Type B pancreatic cell (in vitro differentiated cells): ENCODE results near the gene PSG11. TPM values are rescaled to one million over a fixed set of nuclear protein-coding genes. Genes with fewer than 3 reads are reported as not detected.
"Not testable (repeated sequence)": the region's sequence is repeated elsewhere in the genome, so short reads cannot be mapped to it uniquely, and the experiment has no call there.

Source experiments
- DNase-seq: peaks from one replicate; pipeline ENCODE4 v3.0.0; 2021; ENCODE audit warnings: mixed read lengths; ENCODE audit not compliant: unreplicated experiment; ENCODE audit errors: extremely low spot score
- H3K27ac Mint-ChIP-seq: 2 replicates; pipeline ENCODE4 v1.8.0; 2021; ENCODE audit warnings: mild to moderate bottlenecking, mixed read lengths
- H3K27me3 Mint-ChIP-seq: 2 replicates; pipeline ENCODE4 v1.8.0; 2021; ENCODE audit warnings: mixed read lengths
- H3K36me3 Mint-ChIP-seq: 2 replicates; pipeline ENCODE4 v1.8.0; 2021; ENCODE audit warnings: mixed read lengths
- H3K4me1 Mint-ChIP-seq: one replicate; pipeline ENCODE4 v1.8.0; 2021; ENCODE audit warnings: mixed read lengths; ENCODE audit not compliant: unreplicated experiment
- H3K4me3 Mint-ChIP-seq: 2 replicates; pipeline ENCODE4 v1.8.0; 2021; ENCODE audit warnings: mild to moderate bottlenecking, mixed read lengths
- H3K9me3 Mint-ChIP-seq: 2 replicates; pipeline ENCODE4 v1.8.0; 2021; ENCODE audit warnings: mixed read lengths
- long read RNA-seq: library from polyadenylated mRNA; unstranded; transcript quantifications from one replicate; pipeline ENCODE4 v2.0.0, GENCODE V29; 2020
- total RNA-seq: library from RNA; stranded (reverse); gene quantifications from 2 replicates; pipeline ENCODE4 v1.2.1, GENCODE V29; 2021; ENCODE audit warnings: low replicate concordance
- TF ChIP-seq, protein P1 (sequence below): fragments of 200-600 bp; sonication (generic); conservative IDR thresholded peaks from 2 replicates; pipeline ENCODE4 v1.5.0; 2021; ENCODE audit warnings: antibody characterized with exemption, mild to moderate bottlenecking

Gene PSG11
- not detected in 2 replicates for total RNA-seq
- long read RNA-seq = 0 reads

DNA sequence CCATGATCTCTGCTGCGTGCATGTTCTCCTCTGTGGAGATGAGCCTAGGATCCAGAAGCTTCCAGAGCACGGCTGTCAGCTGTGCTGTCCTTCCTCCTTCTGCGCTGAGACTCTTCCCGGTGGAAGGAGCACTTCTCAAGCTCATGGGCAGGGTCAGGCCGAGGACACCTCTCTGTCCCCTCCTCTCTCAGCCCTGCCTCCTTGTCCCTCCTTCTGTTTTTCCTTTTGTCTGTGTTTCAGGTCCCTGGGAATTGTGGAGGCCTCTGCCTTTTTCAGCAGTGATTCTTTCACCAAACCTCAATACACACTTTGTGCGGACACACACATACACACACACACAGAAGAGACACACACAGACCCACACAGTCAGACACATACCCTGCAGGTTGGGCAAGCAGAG, at the start of gene PSG11:
Gene PSG11, minus strand, starts transcription at position 101 of the 400 bp plus-strand sequence. Its CDS starts 97 bp downstream, at position 4.
- not testable (repeated sequence) for H3K27me3 Mint-ChIP-seq, H3K27ac Mint-ChIP-seq, H3K4me1 Mint-ChIP-seq, H3K4me3 Mint-ChIP-seq, H3K36me3 Mint-ChIP-seq, H3K9me3 Mint-ChIP-seq, DNase-seq

DNA sequence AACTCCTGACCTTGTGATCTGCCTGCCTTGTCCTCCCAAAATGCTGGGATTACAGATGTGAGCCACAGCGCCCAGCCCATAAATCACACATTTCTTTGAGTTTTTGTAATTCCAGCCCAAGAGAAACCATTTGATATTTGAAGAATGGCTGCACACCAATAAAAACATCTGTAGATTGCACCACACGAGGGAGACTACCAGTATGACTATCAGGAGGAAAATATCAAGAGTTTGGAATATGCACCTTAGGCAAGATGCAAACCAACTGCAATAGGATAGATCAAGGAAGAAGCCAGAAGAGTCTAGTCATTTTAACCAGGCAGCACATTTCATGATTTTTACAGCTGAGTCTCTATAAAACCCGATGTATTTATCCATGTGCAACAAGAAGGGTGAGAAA, 36.1 kb upstream of the PSG11 start:
- not testable (repeated sequence) for H3K9me3 Mint-ChIP-seq, H3K27me3 Mint-ChIP-seq, H3K27ac Mint-ChIP-seq, H3K4me3 Mint-ChIP-seq, DNase-seq, H3K4me1 Mint-ChIP-seq, H3K36me3 Mint-ChIP-seq

GRCh38 chr19:43061326-43061725, 35.1 kb upstream of the PSG11 start:
- not testable (repeated sequence) for H3K4me1 Mint-ChIP-seq

DNA sequence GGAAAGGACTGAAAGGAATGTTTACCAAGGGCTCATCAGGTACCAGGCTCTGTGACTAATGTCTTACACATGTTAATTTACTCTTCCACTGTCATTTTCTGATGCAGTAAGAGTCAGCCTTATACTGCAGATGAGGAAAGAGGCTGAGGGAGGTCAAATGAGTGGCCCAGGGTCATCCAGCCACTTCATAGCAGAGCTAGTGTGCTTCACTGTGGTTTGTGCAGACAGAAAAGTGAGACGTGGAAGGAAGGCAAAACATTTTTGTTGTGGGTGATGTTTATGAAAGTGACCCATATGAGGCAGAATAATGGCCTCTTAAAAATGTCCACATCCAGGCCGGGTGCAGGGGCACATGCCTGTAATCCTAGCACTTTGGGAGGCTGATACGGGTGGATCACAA, 34.0 kb upstream of the PSG11 start:
- not testable (repeated sequence) for H3K27ac Mint-ChIP-seq, H3K27me3 Mint-ChIP-seq, H3K4me1 Mint-ChIP-seq, H3K36me3 Mint-ChIP-seq, H3K9me3 Mint-ChIP-seq, DNase-seq, H3K4me3 Mint-ChIP-seq

More at GRCh38 chr19:43061326-43061725, 35.1 kb upstream of the PSG11 start:
- H3K27me3 Mint-ChIP-seq, H3K36me3 Mint-ChIP-seq, H3K4me3 Mint-ChIP-seq, DNase-seq, H3K9me3 Mint-ChIP-seq, H3K27ac Mint-ChIP-seq: not testable (repeated sequence)

DNA sequence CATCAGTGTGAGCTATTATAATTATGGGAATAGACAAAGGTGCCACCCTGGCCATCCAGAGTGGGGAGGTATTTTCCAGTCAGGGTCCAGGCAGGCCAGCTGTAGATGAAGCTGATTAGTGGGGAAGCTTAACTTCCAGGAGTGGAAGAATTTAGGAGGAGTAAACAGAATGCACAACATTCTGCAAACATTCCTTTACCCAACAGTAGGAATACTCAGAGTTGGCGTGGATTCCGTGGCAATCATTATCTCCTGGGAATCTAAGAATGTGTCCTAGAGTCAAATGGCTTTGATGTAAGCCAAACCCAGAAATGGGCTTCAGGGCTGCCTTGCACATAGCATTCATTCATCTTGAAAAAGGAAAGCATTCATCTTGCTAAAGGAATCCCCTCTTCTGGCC, 33.2 kb upstream of the PSG11 start:
- not testable (repeated sequence) for DNase-seq, H3K36me3 Mint-ChIP-seq, H3K27me3 Mint-ChIP-seq, H3K27ac Mint-ChIP-seq, H3K9me3 Mint-ChIP-seq, H3K4me1 Mint-ChIP-seq, H3K4me3 Mint-ChIP-seq

GRCh38 chr19:43058440-43058839, 32.2 kb upstream of the PSG11 start:
- not testable (repeated sequence) for H3K4me1 Mint-ChIP-seq, DNase-seq

DNA sequence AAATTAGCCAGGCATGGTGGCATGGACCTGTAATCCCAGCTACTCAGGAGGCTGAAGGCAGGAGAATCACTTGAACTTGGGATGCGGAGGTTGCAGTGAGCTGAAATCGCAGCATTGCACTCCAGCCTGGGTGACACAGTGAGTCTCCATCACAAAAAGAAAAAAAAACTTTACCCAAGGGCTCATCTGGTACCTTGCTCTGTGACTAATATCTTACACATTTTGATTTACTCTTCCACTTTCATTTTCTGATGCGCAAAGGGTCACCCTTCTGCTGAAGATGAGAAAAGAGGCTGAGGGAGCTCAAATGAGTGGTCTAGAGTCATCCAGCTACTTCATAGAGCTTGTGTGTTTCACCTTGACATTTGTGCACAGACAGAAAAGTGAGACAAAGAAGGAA, 21.7 kb upstream of the PSG11 start:
- not testable (repeated sequence) for H3K4me3 Mint-ChIP-seq, H3K4me1 Mint-ChIP-seq, H3K36me3 Mint-ChIP-seq, H3K27me3 Mint-ChIP-seq, DNase-seq, H3K9me3 Mint-ChIP-seq, H3K27ac Mint-ChIP-seq

More at GRCh38 chr19:43058440-43058839, 32.2 kb upstream of the PSG11 start:
- H3K27me3 Mint-ChIP-seq, H3K4me3 Mint-ChIP-seq, H3K36me3 Mint-ChIP-seq, H3K27ac Mint-ChIP-seq, H3K9me3 Mint-ChIP-seq: not testable (repeated sequence)

- not testable (repeated sequence) for H3K9me3 Mint-ChIP-seq, H3K4me3 Mint-ChIP-seq, H3K4me1 Mint-ChIP-seq, H3K27ac Mint-ChIP-seq, H3K36me3 Mint-ChIP-seq, DNase-seq, H3K27me3 Mint-ChIP-seq
Measured at GRCh38 chr19:43046578-43046977, 20.3 kb upstream of the PSG11 start.

DNA sequence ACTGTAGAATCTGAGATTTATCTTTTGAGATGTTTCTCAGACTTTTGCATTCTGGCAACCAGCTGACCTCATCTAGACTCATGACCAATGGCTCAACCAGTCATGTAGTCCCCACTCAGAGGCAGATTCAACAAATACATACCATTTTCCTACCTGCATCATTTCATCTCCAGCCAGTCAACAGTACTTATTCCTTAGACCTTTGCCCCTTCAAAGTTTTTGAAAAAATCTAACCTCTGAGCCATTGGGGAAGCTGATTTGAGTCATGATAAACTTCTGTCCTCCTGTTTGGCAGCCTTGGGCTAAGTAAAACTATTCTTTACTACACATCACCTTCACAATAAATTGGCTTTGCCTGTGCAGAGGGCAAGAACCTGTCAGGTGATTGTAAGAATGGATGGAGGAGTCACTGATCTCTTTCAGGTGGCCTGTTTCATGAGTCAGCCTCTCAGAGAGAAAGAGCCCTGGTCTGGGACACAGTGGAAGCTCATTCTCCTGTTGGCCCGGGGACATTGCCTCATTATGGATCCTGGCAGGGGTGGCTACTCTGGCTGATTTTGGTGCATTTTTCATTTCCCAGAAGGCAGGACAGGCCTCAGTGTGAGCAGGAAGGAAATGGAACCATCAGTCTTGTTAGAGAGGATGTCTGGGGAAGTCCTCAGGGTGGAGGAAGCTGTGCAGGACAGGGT, 17.4 kb upstream of the PSG11 start:
- H3K27ac Mint-ChIP-seq, H3K4me3 Mint-ChIP-seq, H3K27me3 Mint-ChIP-seq, H3K9me3 Mint-ChIP-seq, DNase-seq, H3K36me3 Mint-ChIP-seq, H3K4me1 Mint-ChIP-seq: not testable (repeated sequence)

DNA sequence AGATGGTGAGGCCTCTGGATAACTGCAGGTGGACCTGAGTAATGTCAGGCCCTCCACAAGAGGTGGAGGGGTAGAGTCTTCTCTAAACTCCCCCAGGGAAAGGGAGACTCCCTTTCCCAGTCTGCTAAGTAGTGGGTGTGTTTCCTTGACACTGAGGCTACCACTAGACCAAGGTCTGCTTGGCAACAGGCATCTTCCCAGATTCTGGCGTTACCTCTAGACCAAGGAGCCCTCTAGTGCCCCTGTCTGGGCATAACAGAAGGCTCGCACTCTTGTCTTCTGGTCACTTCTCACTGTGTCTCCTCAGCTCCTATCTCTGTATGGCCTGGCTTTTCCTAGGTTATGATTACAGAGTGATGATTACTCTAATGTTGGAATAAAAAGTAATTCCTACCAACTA, 5.4 kb upstream of the PSG11 start:
- not testable (repeated sequence) for H3K27me3 Mint-ChIP-seq, H3K27ac Mint-ChIP-seq, DNase-seq, H3K36me3 Mint-ChIP-seq, H3K4me1 Mint-ChIP-seq, H3K9me3 Mint-ChIP-seq, H3K4me3 Mint-ChIP-seq

DNA sequence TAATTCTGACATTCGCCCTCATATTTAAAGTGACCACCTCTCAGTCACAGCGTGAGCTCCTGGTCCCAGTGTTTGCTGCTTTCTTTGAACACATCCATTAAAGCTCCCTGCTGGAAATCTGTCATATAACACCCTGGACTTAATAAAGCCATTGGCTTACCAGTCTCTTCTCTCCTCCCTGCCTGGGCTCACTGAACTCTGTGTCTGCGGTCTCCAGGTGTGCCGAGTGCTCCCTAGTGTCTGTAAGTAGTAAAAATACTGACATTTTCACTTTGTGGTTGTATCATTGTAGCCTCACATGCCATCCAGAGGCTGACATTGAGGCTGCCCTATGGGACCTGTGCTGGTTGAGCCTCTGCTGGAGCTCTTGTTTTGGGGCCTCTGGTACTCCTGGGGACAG, 2.6 kb upstream of the PSG11 start:
- no peak overlapping the region for H3K4me3 Mint-ChIP-seq
- H3K27me3 Mint-ChIP-seq = no peaks in the 10 kb centered on the region
- H3K9me3 Mint-ChIP-seq = peaks cover 3% of the 10 kb centered on the region
- no peak for DNase-seq
- H3K36me3 Mint-ChIP-seq = no peaks in the 10 kb centered on the region
- TF ChIP-seq, protein P1, sequence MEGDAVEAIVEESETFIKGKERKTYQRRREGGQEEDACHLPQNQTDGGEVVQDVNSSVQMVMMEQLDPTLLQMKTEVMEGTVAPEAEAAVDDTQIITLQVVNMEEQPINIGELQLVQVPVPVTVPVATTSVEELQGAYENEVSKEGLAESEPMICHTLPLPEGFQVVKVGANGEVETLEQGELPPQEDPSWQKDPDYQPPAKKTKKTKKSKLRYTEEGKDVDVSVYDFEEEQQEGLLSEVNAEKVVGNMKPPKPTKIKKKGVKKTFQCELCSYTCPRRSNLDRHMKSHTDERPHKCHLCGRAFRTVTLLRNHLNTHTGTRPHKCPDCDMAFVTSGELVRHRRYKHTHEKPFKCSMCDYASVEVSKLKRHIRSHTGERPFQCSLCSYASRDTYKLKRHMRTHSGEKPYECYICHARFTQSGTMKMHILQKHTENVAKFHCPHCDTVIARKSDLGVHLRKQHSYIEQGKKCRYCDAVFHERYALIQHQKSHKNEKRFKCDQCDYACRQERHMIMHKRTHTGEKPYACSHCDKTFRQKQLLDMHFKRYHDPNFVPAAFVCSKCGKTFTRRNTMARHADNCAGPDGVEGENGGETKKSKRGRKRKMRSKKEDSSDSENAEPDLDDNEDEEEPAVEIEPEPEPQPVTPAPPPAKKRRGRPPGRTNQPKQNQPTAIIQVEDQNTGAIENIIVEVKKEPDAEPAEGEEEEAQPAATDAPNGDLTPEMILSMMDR = no peak
- H3K4me1 Mint-ChIP-seq = no peaks in the 10 kb centered on the region
- no peak overlapping the region for H3K27ac Mint-ChIP-seq

GRCh38 chr19:43027985-43028384, 1.7 kb upstream of the PSG11 start:
- not testable (repeated sequence) for H3K27ac Mint-ChIP-seq, H3K27me3 Mint-ChIP-seq

GRCh38 chr19:43027061-43027460, 792 bp upstream of the PSG11 start:
- not testable (repeated sequence) for H3K27me3 Mint-ChIP-seq, H3K4me3 Mint-ChIP-seq, DNase-seq, H3K27ac Mint-ChIP-seq, H3K9me3 Mint-ChIP-seq, H3K4me1 Mint-ChIP-seq, H3K36me3 Mint-ChIP-seq

More at GRCh38 chr19:43027985-43028384, 1.7 kb upstream of the PSG11 start:
- not testable (repeated sequence) for H3K9me3 Mint-ChIP-seq, H3K4me1 Mint-ChIP-seq, H3K4me3 Mint-ChIP-seq, H3K36me3 Mint-ChIP-seq, DNase-seq

- H3K27me3 Mint-ChIP-seq = not testable (repeated sequence)
Measured at GRCh38 chr19:43022098-43022497, 4.2 kb downstream of the PSG11 start.

More at GRCh38 chr19:43022098-43022497, 4.2 kb downstream of the PSG11 start:
- H3K9me3 Mint-ChIP-seq, DNase-seq, H3K27ac Mint-ChIP-seq, H3K4me1 Mint-ChIP-seq, H3K36me3 Mint-ChIP-seq, H3K4me3 Mint-ChIP-seq: not testable (repeated sequence)
